Testis (tissue), 2 donors: ENCODE results near the gene SLC7A7.

Experiments used
- CTCF ChIP-seq, 3 experiments: fragments of 450-650 bp in 2 of 3; fragments of 200-600 bp in 1 of 3; sonication (generic) in 1 of 3; IDR thresholded peaks; one replicate each; pipeline ENCODE4 v1.5.1; 2016 to 2019; ENCODE audit warnings: antibody characterized with exemption in 3 of 3, mild to moderate bottlenecking in 2 of 3, moderate library complexity in 1 of 3
- POLR2A ChIP-seq: fragments of 450-650 bp; IDR thresholded peaks from one replicate; pipeline ENCODE4 v1.6.1; 2017; ENCODE audit warnings: antibody characterized with exemption, mild to moderate bottlenecking, moderate library complexity

GRCh38 chr14:22764382-22764781 is 50.9 kb downstream of the SLC7A7 start:
- no peak for TF ChIP-seq CTCF (IDR thresholded peaks at IDR 0.05)
- no peak for TF ChIP-seq POLR2A
